A673 (cell line): ENCODE measurements around the gene IGF1R. TPM values are rescaled to one million over a fixed set of nuclear protein-coding genes. Genes with fewer than 3 reads are reported as not detected.

Source experiments
- BruUV-seq: library from RNA; stranded (reverse); fragments of 400-500 nt; replicated peaks from 2 replicates; lab custom pipeline; 2021; lab: Mats Ljungman, UMichigan
- CTCF ChIA-PET: fragments of 300-600 bp; sonication (Branson Sonifier 250); formaldehyde crosslinking; loops from one replicate; lab custom pipeline; 2022; ENCODE audit warnings: antibody characterized with exemption; lab: Charles Lee
- POLR2A ChIA-PET: fragments of 300-600 bp; sonication (Branson Sonifier 250); formaldehyde crosslinking; loops from one replicate; lab custom pipeline; 2022; ENCODE audit warnings: antibody characterized with exemption; ENCODE audit not compliant: low non-redundant PET; lab: Charles Lee
- DNase-seq: peaks from one replicate; pipeline ENCODE4 v3.0.0-alpha.2; 2015; ENCODE audit warnings: low spot score
- H3K27ac ChIP-seq: fragments of 200-600 bp; sonication (generic); 2 replicates; pipeline ENCODE4 v1.5.1; 2016; ENCODE audit warnings: mixed run types, low read depth, mild to moderate bottlenecking, mixed read lengths, antibody characterized with exemption, low read length; ENCODE audit not compliant: poor library complexity, severe bottlenecking
- H3K27me3 ChIP-seq: fragments of 200-600 bp; sonication (generic); replicated peaks from 2 replicates; pipeline ENCODE4 v1.6.1; 2017; ENCODE audit warnings: mixed run types, low read depth, mild to moderate bottlenecking, mixed read lengths, antibody characterized with exemption, low read length; ENCODE audit not compliant: insufficient read depth, poor library complexity
- H3K36me3 ChIP-seq: fragments of 200-600 bp; sonication (generic); 2 replicates; pipeline ENCODE4 v1.6.1; 2016; ENCODE audit warnings: mixed run types, mild to moderate bottlenecking, mixed read lengths, antibody characterized with exemption, low read length; ENCODE audit not compliant: insufficient read depth, poor library complexity, severe bottlenecking
- H3K4me1 ChIP-seq: fragments of 200-600 bp; sonication (generic); 2 replicates; pipeline ENCODE4 v1.6.1; 2017; ENCODE audit warnings: mixed run types, mild to moderate bottlenecking, mixed read lengths, antibody characterized with exemption, low read length; ENCODE audit not compliant: insufficient read depth, poor library complexity, severe bottlenecking
- H3K4me3 ChIP-seq: fragments of 200-600 bp; sonication (generic); 2 replicates; pipeline ENCODE4 v1.5.1; 2016; ENCODE audit warnings: low read depth, mixed run types, mild to moderate bottlenecking, mixed read lengths, low read length; ENCODE audit not compliant: poor library complexity, severe bottlenecking
- H3K9me3 ChIP-seq: fragments of 200-600 bp; sonication (generic); 2 replicates; pipeline ENCODE4 v1.6.1; 2016; ENCODE audit warnings: mixed run types, low read depth, mild to moderate bottlenecking, mixed read lengths, antibody characterized with exemption, low read length; ENCODE audit not compliant: poor library complexity, severe bottlenecking
- EZH2 ChIP-seq: fragments of 200-600 bp; sonication (generic); IDR thresholded peaks from 2 replicates; pipeline ENCODE4 v1.6.1; 2017; ENCODE audit warnings: borderline replicate concordance, low read depth, mild to moderate bottlenecking, mixed read lengths, antibody characterized with exemption, low read length; ENCODE audit not compliant: poor library complexity, severe bottlenecking
- intact Hi-C: fragments of 100-400 bp; cut with micrococcal nuclease; formaldehyde crosslinking; loops from one replicate; pipeline ENCODE4 v1.10.0; 2022; ENCODE audit not compliant: unreplicated experiment
- total RNA-seq: library from RNA; stranded (reverse); gene quantifications from 2 replicates; pipeline ENCODE4 v1.2.3, GENCODE V29; 2021
- TF ChIP-seq, protein P1 (sequence below): fragments of 300-800, 200-600 bp; sonication (generic); conservative IDR thresholded peaks from 2 replicates; pipeline ENCODE4 v1.5.1; 2017; ENCODE audit warnings: low read depth, mild to moderate bottlenecking, antibody characterized with exemption, low read length, moderate library complexity, mixed read lengths

IGF1R gene
- total RNA-seq, 1 experiment from 2014 or later = 34.9 TPM

DNA sequence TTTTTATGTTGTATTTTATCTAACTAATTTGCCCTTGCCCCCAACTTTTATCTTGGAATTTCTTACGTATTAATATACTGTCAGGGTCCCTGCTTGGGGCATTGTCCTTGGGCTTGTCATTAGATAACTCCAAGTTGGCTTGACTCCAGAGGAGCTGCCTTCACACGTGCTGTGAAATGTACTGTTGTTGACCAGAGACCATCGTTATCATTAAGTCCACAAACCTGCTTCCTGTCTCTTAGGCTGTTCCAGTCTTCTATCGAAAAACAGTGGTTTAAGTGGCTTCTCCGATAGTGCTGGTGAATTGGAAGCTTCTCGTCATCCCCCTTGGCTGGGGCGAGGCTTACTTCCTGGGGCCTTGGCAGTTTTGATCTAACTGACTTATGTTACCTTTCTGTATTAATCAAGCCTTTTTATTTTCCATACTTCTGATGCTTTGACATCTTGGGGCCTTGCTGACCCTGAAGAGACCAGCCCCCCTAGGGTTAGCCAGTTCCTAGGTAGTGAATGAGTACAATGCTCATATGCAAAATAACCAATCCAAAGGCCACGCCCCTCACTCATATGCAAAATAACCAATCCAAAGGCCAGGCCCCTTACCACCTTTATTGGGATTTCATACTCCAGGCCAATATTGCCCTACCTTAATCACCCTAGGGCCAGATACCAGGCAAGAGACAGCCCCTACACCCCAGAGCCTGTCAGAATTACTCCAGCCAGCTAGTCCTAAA lies 164.5 kb downstream of the IGF1R start:
- Histone ChIP-seq H3K27ac (no peak overlapping the region), H3K36me3 (no peaks in the 10 kb centered on the region), H3K4me1 (peaks cover 22% of the 10 kb centered on the region), H3K27me3 (no peaks in the 10 kb centered on the region), H3K9me3 (no peaks in the 10 kb centered on the region), H3K4me3 (no peak overlapping the region)
- ChIA-PET POLR2A (no interaction called here), CTCF (no interaction called here)
- no peak for TF ChIP-seq EZH2
- DNase-seq = no peak
- no TSS peak for BruUV-seq
- intact Hi-C loops = no loop called here

DNA sequence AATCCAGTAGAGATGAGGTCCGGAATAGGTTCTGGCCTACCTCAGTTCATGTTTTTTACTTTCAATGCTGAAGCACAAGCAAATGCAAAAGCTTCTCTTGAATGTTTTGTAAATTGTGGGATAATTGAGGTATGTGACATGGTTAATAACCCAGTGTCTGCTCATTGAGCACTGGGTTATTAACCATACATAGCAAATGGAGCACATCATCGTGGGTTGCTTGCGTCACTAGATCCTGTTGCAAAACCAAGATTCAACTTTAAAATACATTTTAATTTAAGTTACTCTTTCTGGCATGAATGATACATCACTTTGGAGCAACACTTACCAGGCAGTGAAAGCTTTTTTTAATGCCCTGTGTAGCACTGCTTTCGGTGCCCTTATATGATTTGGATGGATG lies 165.6 kb downstream of the IGF1R start:
- ChIA-PET CTCF (interaction anchor here (0.6 kb wide), 1 partner anchor 888 kb away, joined by 4 read pairs; no protein-coding TSS in a partner anchor), POLR2A (no interaction called here)
- no peak overlapping the region for H3K27ac ChIP-seq
- no peak for DNase-seq
- H3K4me3 ChIP-seq = no peak overlapping the region
- intact Hi-C loops = no loop called here
- H3K4me1 ChIP-seq = peaks cover 29% of the 10 kb centered on the region
- H3K36me3 ChIP-seq = no peaks in the 10 kb centered on the region
- BruUV-seq = no TSS peak
- TF ChIP-seq, protein P1, sequence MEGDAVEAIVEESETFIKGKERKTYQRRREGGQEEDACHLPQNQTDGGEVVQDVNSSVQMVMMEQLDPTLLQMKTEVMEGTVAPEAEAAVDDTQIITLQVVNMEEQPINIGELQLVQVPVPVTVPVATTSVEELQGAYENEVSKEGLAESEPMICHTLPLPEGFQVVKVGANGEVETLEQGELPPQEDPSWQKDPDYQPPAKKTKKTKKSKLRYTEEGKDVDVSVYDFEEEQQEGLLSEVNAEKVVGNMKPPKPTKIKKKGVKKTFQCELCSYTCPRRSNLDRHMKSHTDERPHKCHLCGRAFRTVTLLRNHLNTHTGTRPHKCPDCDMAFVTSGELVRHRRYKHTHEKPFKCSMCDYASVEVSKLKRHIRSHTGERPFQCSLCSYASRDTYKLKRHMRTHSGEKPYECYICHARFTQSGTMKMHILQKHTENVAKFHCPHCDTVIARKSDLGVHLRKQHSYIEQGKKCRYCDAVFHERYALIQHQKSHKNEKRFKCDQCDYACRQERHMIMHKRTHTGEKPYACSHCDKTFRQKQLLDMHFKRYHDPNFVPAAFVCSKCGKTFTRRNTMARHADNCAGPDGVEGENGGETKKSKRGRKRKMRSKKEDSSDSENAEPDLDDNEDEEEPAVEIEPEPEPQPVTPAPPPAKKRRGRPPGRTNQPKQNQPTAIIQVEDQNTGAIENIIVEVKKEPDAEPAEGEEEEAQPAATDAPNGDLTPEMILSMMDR = no peak
- no peaks in the 10 kb centered on the region for H3K9me3 ChIP-seq
- no peaks in the 10 kb centered on the region for H3K27me3 ChIP-seq

DNA sequence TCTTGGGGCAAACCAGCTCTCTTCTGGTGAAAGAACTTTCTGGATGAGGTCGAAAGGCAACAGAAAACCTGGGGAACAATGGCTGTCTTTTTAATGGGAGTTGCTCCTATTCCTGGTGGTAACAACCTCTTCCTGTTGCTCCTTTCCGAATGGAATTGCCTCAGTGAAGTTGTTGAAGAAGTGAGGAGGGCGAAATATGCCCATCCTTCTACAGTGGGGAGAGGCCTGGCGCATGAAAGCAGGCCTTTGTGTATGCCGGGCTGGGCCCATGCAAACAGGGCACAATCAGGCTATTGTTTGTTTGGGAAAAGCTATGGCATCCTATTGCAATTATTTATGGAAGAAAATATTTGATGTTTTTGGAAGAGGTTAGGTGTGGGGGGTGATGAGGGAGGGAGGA lies 166.9 kb downstream of the IGF1R start:
- BruUV-seq = no TSS peak
- peaks cover 29% of the 10 kb centered on the region for H3K4me1 ChIP-seq
- no peaks in the 10 kb centered on the region for H3K27me3 ChIP-seq
- H3K4me3 ChIP-seq = no peak overlapping the region
- TF ChIP-seq EZH2 = no peak
- TF ChIP-seq, protein P1 = no peak
- CTCF ChIA-PET = no interaction called here
- POLR2A ChIA-PET = no interaction called here
- H3K36me3 ChIP-seq = no peaks in the 10 kb centered on the region
- H3K27ac ChIP-seq = no peak overlapping the region
- intact Hi-C loops = no loop called here
- H3K9me3 ChIP-seq = no peaks in the 10 kb centered on the region
- no peak for DNase-seq

DNA sequence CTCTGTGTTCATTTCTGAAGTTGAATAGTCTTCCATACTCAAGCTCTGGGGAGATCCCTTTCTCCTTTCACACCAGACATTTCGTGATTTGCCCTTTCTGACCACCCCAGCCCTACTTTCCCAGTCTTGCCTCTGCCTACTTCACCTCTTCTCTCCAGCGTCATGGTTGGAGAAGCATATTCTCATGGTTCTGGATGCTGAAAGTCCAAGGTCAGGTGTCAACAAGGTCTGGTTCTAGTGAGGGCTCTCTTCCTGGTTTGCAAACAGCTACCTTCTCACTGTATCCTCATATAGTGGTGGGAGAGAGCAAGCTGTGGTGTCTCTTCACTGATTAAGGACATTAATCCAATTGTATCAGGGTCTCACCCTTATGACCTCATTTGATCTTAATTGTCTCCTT lies 169.4 kb downstream of the IGF1R start:
- ChIA-PET POLR2A (no interaction called here), CTCF (no interaction called here)
- BruUV-seq = no TSS peak

More for the DNA sequence above, 169.4 kb downstream of the IGF1R start:
- H3K36me3 ChIP-seq = no peaks in the 10 kb centered on the region
- no peak overlapping the region for H3K4me3 ChIP-seq
- no peaks in the 10 kb centered on the region for H3K27me3 ChIP-seq
- intact Hi-C loops = no loop called here
- H3K27ac ChIP-seq = no peak overlapping the region
- H3K9me3 ChIP-seq = no peaks in the 10 kb centered on the region
- H3K4me1 ChIP-seq = peaks cover 29% of the 10 kb centered on the region
- no peak for DNase-seq
- TF ChIP-seq, protein P1 = no peak
- no peak for TF ChIP-seq EZH2
